ENCODE data around the gene PGLYRP2. TPM values are rescaled to one million over a fixed set of nuclear protein-coding genes. Genes with fewer than 3 reads are reported as not detected.

The PGLYRP2 gene
- total and polyA plus RNA-seq, 9 of the 15 experiments (the other 6 are each of a cell fraction or from before 2014, with no cell fraction given), result not detected

DNA sequence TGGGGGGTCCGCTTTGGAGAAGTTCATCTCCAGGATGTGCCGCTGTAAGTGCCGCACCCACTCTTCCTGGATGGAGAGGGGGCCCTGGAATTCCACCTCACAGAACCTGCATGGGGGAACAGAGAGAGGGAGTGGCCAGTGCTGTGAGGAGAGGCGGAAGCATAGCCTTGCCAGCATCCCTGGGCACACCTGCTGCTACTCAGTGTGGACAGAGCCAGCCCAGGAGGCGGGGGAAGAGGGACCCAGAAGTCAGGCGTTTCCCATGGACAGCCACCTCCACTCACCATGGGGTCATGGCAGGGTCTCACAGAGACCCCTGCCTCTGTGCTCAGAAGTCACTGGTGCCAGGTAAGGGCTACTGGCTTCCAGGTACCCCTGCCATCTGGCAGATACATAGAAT, 56.2 kb downstream of the PGLYRP2 start:
- Histone ChIP-seq H3K4me3 (no peak overlapping the region), H2AFZ (ENCODE audit: low read depth, low read length) (no peak overlapping the region), H3K4me2 (ENCODE audit: insufficient read depth, low read length) (no peak overlapping the region), H4K20me1 (replicated peaks; ENCODE audit: control insufficient read depth, insufficient read depth, low read length) (no peaks in the 10 kb centered on the region), H3K27ac (ENCODE audit: extremely low read depth, low read depth, low read length) (no peak overlapping the region), H3K4me1 (replicated peaks in 1 of 2; ENCODE audit: control insufficient read depth in 2 of 2, insufficient read depth in 2 of 2, low read length in 2 of 2) (peaks cover 4 to 24% of the 10 kb centered on the region in 2 experiments; a peak in 3 of 5 replicates), H3K79me2 (ENCODE audit: control insufficient read depth, insufficient read depth, low read length) (peaks cover 8% of the 10 kb centered on the region), H3K36me3 (ENCODE audit: control insufficient read depth, insufficient read depth, low read length) (peaks cover 57% of the 10 kb centered on the region), H3K9me3 (replicated peaks; ENCODE audit: control insufficient read depth, insufficient read depth, low read depth, low read length) (no peaks in the 10 kb centered on the region), H3K9ac (ENCODE audit: insufficient read depth in 1 of 2, low read depth in 2 of 2, low read length in 2 of 2) (no peak overlapping the region), H3K27me3 (ENCODE audit: control insufficient read depth in 2 of 2, insufficient read depth in 2 of 2, low read length in 2 of 2) (no peaks in the 10 kb centered on the region), H3K9me1 (ENCODE audit: control insufficient read depth, insufficient read depth, low read length) (no peaks in the 10 kb centered on the region)
- ATAC-seq, result no peak
- TF ChIP-seq RBFOX2 (IDR thresholded peaks at IDR 0.05; ENCODE audit: low read depth, low read length) (0 out of 2 replicates have a peak, but pooled peaks have one; percentile 24), TAF7 (tag; IDR thresholded peaks at IDR 0.05) (no peak)
- in situ Hi-C loops (cut with MboI) (no loop called here), intact Hi-C loops (cut with micrococcal nuclease) (no loop called here)
- 96% methylated on average over 6 of the region's 6 CpGs for WGBS (ENCODE audit: insufficient coverage, low coverage, missing lambda C conversion rate)
- no peak for FAIRE-seq
- ChIA-PET POLR2A (interaction anchor here (0.8 kb wide), 1 partner anchor 9 kb away, joined by 3 read pairs; no protein-coding TSS in a partner anchor), CTCF (ENCODE audit: low intra/inter-chr PET ratio) (no interaction called here)
- BruUV-seq (replicated peaks), result no TSS peak
- DNase-seq (ENCODE audit: extremely low read depth in 1 of 4, low spot score in 3 of 4), result no peak

GRCh38 chr19:15422296-15423075, 56.8 kb downstream of the PGLYRP2 start:
- no peak overlapping the region for H3K4me3 ChIP-seq
- H3K4me2 ChIP-seq (ENCODE audit: insufficient read depth, low read length), result no peak overlapping the region
- intact Hi-C loops (cut with micrococcal nuclease) (no loop called here), in situ Hi-C loops (cut with MboI) (no loop called here)
- H3K36me3 ChIP-seq (ENCODE audit: control insufficient read depth, insufficient read depth, low read length), result peaks cover 51% of the 10 kb centered on the region
- H3K27ac ChIP-seq (ENCODE audit: extremely low read depth, low read depth, low read length), result no peak overlapping the region
- no peak for DNase-seq (ENCODE audit: extremely low read depth in 1 of 4, low spot score in 3 of 4)
- CTCF ChIA-PET (ENCODE audit: low intra/inter-chr PET ratio), result no interaction called here
- no peak overlapping the region for H2AFZ ChIP-seq (ENCODE audit: low read depth, low read length)
- no peaks in the 10 kb centered on the region for H3K27me3 ChIP-seq (ENCODE audit: control insufficient read depth in 2 of 2, insufficient read depth in 2 of 2, low read length in 2 of 2)
- ATAC-seq, result no peak
- 93% methylated on average over 13 of the region's 22 CpGs for WGBS (ENCODE audit: insufficient coverage, low coverage, missing lambda C conversion rate)
- peaks cover 2% of the 10 kb centered on the region; the same call in 1 of the 2 replicates for H4K20me1 ChIP-seq (replicated peaks; ENCODE audit: control insufficient read depth, insufficient read depth, low read length)
- POLR2A ChIA-PET, result interaction anchor here (0.6 to 6.8 kb wide), 2 partner anchors 8 to 34 kb away, joined by 5 to 54 read pairs; no protein-coding TSS in a partner anchor
- peaks cover 14% of the 10 kb centered on the region for H3K79me2 ChIP-seq (ENCODE audit: control insufficient read depth, insufficient read depth, low read length)
- H3K9me3 ChIP-seq (replicated peaks; ENCODE audit: control insufficient read depth, insufficient read depth, low read depth, low read length), result no peaks in the 10 kb centered on the region
- peak; percentile 25; the same call in 1 of the 2 replicates for TF ChIP-seq POLR2G (IDR thresholded peaks at IDR 0.05; ENCODE audit: low read depth, low read length)
- TF ChIP-seq PKNOX1 (IDR thresholded peaks at IDR 0.05), result no peak
- peak; percentile 30; the same call in 1 of the 2 replicates for TF ChIP-seq RBFOX2 (IDR thresholded peaks at IDR 0.05; ENCODE audit: low read depth, low read length)
- TF ChIP-seq CCNT2 (IDR thresholded peaks at IDR 0.05; ENCODE audit: borderline replicate concordance, extremely low read depth, insufficient read length, low read depth, low read length), result no peak
- TF ChIP-seq, protein P1, sequence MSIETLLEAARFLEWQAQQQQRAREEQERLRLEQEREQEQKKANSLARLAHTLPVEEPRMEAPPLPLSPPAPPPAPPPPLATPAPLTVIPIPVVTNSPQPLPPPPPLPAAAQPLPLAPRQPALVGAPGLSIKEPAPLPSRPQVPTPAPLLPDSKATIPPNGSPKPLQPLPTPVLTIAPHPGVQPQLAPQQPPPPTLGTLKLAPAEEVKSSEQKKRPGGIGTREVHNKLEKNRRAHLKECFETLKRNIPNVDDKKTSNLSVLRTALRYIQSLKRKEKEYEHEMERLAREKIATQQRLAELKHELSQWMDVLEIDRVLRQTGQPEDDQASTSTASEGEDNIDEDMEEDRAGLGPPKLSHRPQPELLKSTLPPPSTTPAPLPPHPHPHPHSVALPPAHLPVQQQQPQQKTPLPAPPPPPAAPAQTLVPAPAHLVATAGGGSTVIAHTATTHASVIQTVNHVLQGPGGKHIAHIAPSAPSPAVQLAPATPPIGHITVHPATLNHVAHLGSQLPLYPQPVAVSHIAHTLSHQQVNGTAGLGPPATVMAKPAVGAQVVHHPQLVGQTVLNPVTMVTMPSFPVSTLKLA (conservative IDR thresholded peaks at IDR 0.05), result no peak
- TF ChIP-seq ZNF239 (CRISPR knock-in tag; IDR thresholded peaks at IDR 0.05), result no peak
- no TSS peak for BruUV-seq (replicated peaks)
- H3K9ac ChIP-seq (ENCODE audit: insufficient read depth in 1 of 2, low read depth in 2 of 2, low read length in 2 of 2), result 0 out of 4 replicates have a peak overlapping the region, but pooled peaks of 1 of the 2 experiments have one; percentile 42
- H3K9me1 ChIP-seq (ENCODE audit: control insufficient read depth, insufficient read depth, low read length), result no peaks in the 10 kb centered on the region
- H3K4me1 ChIP-seq (replicated peaks in 1 of 2; ENCODE audit: control insufficient read depth in 2 of 2, insufficient read depth in 2 of 2, low read length in 2 of 2), result peaks cover 4 to 28% of the 10 kb centered on the region in 2 experiments; a peak in 4 of 5 replicates
- no peak for FAIRE-seq
